ENCODE data around the gene RCC2. TPM values are rescaled to one million over a fixed set of nuclear protein-coding genes. Genes with fewer than 3 reads are reported as not detected.
"Not testable (repeated sequence)": the region's sequence is repeated elsewhere in the genome, so short reads cannot be mapped to it uniquely, and the experiment has no call there.

RCC2 gene
- total and polyA plus RNA-seq, 8 donors, result 11.5 to 45.4 (median 18.6) TPM

DNA sequence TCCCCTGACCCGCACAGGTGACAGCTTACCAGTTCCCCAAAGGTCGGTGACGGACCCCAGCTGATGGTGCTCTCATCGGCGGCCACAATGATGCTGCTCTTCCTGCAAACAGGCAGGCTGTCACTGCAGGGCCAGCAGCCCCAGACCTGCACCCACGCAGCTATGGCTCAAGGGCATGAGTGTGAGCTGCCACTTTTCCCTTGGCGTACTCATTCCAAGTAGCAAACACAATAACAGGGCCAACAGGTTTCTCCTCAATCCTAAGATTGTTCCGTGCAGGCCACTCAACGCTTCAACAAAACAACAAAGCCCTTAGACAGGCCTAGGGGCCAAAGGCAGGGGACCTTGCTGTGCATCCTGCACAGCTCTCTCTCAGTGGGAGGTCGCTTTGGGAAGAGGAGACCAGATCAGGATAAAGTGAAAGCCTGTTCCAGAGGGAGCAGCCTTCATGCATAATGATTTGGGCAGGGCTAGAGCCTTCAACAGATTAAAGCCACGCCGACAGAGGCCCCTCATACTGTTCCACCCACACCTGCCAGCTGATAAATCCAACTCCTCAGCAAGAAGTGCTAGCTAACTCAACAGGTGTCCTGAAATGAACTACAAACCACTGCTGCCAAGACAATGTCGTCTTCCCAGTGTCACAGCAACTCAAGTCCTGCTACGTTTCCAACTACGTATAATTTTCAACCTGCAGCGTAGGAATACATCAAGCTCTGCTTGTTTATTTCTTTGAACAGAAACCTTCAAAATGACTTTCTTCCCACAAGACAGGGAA lies 27.2 kb downstream of the RCC2 start:
- no peak for TF ChIP-seq CTCF (IDR thresholded peaks at IDR 0.05)
- H3K36me3 ChIP-seq, result peaks cover 9 to 75% (median 21%) of the 10 kb centered on the region in 3 donors
- no peaks in the 10 kb centered on the region for H3K9me3 ChIP-seq
- no peak for ATAC-seq
- no peak for FAIRE-seq
- no peak for DNase-seq
- intact Hi-C loops (cut with DNase I), result no loop called here
- no peak overlapping the region for H3K27ac ChIP-seq
- no peaks in the 10 kb centered on the region for H3K4me1 ChIP-seq
- H3K4me3 ChIP-seq, result no peak overlapping the region
- WGBS, 2 donors, result 88% methylated on average over 16 of the region's 16 CpGs
- no peaks in the 10 kb centered on the region for H3K27me3 ChIP-seq

- H3K27ac ChIP-seq, result no peak overlapping the region
- intact Hi-C loops (cut with DNase I), result no loop called here
- peaks cover 9 to 54% (median 15%) of the 10 kb centered on the region in 3 donors for H3K36me3 ChIP-seq
- H3K27me3 ChIP-seq, result no peaks in the 10 kb centered on the region
- DNase-seq, result peak in 1 of 6 donors; percentile 13
- no peaks in the 10 kb centered on the region for H3K4me1 ChIP-seq
- FAIRE-seq, result no peak
- no peak for TF ChIP-seq CTCF (IDR thresholded peaks at IDR 0.05)
- WGBS, 2 donors, result 81 to 88% methylated on average over 10 of the region's 10 CpGs
- no peaks in the 10 kb centered on the region for H3K9me3 ChIP-seq
- H3K4me3 ChIP-seq, result no peak overlapping the region
- ATAC-seq, result peak in 2 of 4 donors; percentile 23 to 34
These were observed 30.1 kb downstream of the RCC2 start for GRCh38 chr1:17409391-17409811.

DNA sequence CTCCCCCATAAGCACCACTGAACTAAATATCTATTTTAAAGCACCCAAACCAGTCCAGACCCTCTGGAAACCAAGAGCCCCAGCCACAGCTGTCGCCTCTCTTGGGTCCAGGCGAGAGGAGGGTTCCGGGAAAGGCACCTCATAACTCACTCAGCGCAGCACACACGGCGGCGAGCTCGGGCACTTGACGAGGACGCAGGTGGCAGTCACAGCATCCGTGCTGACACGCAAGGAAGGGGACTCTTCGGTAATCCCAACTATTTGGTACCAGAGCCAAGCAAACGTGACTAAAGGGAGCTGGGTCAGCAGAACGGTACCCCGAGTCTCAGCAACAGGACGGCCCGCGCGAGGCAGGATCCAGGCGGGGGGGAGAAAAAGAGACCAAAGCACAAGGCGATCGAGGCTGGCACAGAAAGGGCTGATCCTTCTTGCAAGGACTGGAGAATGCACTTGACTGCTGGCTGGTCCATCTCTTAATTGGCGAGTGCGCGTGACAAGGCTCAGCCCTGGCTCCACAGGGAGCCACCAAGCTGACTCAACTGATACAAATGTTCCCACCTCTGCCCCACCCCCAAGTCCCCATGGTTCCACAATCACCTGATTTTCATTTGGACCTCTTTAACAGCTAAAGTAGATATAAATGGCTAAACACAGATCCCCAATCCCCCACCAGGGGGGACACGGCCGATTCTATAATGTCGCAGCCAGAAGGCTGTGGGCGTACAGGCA lies 31.5 kb downstream of the RCC2 start:
- H3K27ac ChIP-seq; H3K9me3 ChIP-seq; DNase-seq; FAIRE-seq; intact Hi-C loops (cut with DNase I); H3K4me1 ChIP-seq; ATAC-seq; H3K27me3 ChIP-seq; H3K4me3 ChIP-seq: not testable (repeated sequence)
- H3K36me3 ChIP-seq, result peaks cover 6 to 40% (median 9%) of the 10 kb centered on the region in 3 donors
- WGBS, 2 donors, result 93 to 94% methylated on average over 23 to 30 of the region's 30 CpGs

DNA sequence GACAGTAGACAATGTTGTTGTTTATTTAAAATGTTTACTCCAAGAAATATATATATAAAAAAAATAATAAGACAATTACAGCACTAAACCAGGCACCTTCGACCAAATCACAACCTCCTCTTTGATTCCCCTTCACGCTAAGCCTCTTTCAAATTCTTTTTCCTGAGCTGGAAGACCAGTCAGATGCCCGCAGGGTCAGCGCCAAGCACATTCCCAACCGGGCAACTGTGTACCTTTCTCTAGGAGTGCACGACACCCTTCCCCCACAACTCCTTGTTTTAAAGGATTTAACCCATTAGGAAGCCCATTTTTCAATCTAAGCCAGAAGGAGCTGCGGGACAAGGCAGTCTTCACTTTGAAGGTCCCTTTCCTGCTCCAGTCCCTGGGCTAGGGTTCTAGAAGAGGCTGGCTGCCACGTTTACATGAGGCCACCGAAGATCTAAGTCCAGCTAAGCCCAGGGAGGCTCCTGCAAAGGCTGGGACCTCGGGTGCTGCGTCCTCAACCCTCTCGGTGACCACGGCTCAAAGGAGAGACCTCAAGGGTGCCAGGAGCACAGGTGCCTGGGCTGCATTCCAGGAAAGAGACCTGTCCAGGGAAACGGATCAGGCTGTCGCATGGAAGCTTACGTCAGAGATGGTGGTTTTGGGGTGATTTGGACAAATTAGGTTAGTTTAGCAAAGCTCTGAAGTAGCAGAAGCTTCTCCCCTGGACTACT lies 32.6 kb downstream of the RCC2 start:
- DNase-seq; ATAC-seq; H3K27me3 ChIP-seq; H3K27ac ChIP-seq; intact Hi-C loops (cut with DNase I); H3K9me3 ChIP-seq; FAIRE-seq; H3K4me3 ChIP-seq; H3K4me1 ChIP-seq: not testable (repeated sequence)
- 60 to 65% methylated on average over 16 of the region's 16 CpGs for WGBS, 2 donors
- H3K36me3 ChIP-seq, result peaks cover 2 to 31% (median 8%) of the 10 kb centered on the region in 3 donors

DNA sequence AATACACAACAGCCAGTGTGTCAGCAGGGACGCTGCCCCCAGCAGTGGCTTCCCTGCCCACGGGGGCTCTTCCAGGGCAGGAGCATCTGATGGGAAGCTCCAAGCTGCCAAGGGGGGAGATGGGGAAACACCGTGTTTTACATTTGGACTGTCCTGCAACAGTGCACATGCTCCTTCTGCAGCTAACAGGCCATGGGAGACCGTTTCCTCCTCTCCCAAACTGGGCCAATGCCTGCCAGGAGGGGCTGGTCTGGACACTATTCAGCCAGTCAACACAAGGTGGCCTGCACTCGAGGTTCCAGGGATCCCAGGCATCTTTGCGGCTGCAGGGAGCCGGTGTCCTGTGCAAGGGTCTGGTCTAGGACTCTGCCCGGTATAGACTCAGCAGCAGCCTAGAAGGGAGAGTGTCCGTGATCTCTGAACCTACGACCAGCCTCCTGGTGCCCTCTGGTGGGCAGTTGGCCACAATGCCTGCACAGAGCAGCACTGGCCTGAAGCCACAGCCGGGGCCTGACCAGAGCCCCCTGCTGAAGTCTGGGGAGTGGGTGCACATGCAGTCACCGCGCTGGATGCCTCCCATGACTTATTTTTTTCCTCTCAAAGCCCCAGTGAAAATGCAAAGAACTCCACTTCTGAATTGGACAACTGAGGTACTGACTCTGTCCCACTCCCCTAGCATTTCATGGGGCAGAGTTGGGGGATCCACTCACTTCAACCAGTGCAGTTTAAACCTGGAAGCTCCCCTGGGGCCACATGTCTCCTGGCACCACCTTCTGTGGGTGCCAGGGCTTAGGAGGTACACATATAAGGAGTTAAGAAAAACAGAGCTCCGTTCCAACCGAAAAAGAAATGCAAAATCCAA lies 33.3 kb downstream of the RCC2 start:
- Histone ChIP-seq H3K4me1 (no peaks in the 10 kb centered on the region), H3K4me3 (no peak overlapping the region), H3K27ac (no peak overlapping the region), H3K36me3 (peaks cover 2 to 23% (median 3%) of the 10 kb centered on the region in 3 donors), H3K9me3 (no peaks in the 10 kb centered on the region), H3K27me3 (no peaks in the 10 kb centered on the region)
- WGBS, 2 donors, result 46 to 52% methylated on average over 13 to 15 of the region's 15 CpGs
- peak in 5 of 6 donors; percentile 17 to 84 (median 65) for DNase-seq
- TF ChIP-seq CTCF (IDR thresholded peaks at IDR 0.05), result peak; percentile 54 to 75 (median 60)
- peak; percentile 79 to 94 (median 91) for ATAC-seq
- FAIRE-seq, result no peak
- intact Hi-C loops (cut with DNase I), result no loop called here

Measured in pancreas (tissue), 10 donors.